22Rv1 (cell line): ENCODE results near the gene NFATC1.
"Not testable (repeated sequence)": the region's sequence is repeated elsewhere in the genome, so short reads cannot be mapped to it uniquely, and the experiment has no call there.

Experiments
- ZFX ChIP-seq: fragments of 450-650 bp; IDR thresholded peaks from 2 replicates; pipeline ENCODE4 v1.6.1; 2017; ENCODE audit warnings: antibody characterized with exemption, borderline replicate concordance
- TF ChIP-seq, protein P1 (sequence below): fragments of 450-650 bp; IDR thresholded peaks from 2 replicates; pipeline ENCODE4 v1.5.1; 2017; ENCODE audit warnings: mild to moderate bottlenecking

DNA sequence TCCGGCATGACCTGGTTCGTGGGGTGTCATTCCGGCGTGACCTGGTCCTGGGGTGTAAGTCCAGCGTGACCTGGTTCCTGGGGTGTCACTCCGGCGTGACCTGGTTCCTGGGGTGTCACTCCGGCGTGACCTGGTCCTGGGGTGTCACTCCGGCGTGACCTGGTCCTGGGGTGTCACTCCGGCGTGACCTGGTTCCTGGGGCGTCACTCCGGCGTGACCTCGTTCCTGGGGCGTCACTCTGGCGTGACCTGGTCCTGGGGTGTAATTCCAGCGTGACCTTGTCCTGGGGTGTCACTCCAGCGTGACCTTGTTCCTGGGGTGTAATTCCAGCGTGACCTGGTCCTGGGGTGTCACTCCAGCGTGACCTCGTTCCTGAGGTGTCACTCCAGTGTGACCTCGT is 87.7 kb downstream of the NFATC1 start:
- TF ChIP-seq, protein P1, sequence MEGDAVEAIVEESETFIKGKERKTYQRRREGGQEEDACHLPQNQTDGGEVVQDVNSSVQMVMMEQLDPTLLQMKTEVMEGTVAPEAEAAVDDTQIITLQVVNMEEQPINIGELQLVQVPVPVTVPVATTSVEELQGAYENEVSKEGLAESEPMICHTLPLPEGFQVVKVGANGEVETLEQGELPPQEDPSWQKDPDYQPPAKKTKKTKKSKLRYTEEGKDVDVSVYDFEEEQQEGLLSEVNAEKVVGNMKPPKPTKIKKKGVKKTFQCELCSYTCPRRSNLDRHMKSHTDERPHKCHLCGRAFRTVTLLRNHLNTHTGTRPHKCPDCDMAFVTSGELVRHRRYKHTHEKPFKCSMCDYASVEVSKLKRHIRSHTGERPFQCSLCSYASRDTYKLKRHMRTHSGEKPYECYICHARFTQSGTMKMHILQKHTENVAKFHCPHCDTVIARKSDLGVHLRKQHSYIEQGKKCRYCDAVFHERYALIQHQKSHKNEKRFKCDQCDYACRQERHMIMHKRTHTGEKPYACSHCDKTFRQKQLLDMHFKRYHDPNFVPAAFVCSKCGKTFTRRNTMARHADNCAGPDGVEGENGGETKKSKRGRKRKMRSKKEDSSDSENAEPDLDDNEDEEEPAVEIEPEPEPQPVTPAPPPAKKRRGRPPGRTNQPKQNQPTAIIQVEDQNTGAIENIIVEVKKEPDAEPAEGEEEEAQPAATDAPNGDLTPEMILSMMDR: not testable (repeated sequence)
- TF ChIP-seq ZFX: not testable (repeated sequence)
